GM18873 (cell line): ENCODE measurements around the gene ATM.
"Not testable (repeated sequence)": the region's sequence is repeated elsewhere in the genome, so short reads cannot be mapped to it uniquely, and the experiment has no call there.

ENCODE experiments used
- ATAC-seq: cut with Tn5 transposase; IDR thresholded peaks from one replicate; pipeline ENCODE4 v1.9.1; 2021; ENCODE audit warnings: mild to moderate bottlenecking, moderate library complexity, moderate number of reproducible peaks; ENCODE audit not compliant: unreplicated experiment, low FRiP score

ATM gene

GRCh38 chr11:108345767-108346166 is 122.9 kb downstream of the ATM start:
- ATAC-seq, result no peak

- ATAC-seq, result no peak
Observed at GRCh38 chr11:108346451-108346850, 123.6 kb downstream of the ATM start.

- ATAC-seq, result no peak
Observed at GRCh38 chr11:108351468-108351867, 128.6 kb downstream of the ATM start.

- no peak for ATAC-seq
Observed at GRCh38 chr11:108364159-108364558, 141.3 kb downstream of the ATM start.

- ATAC-seq, result no peak
Observed at GRCh38 chr11:108368134-108368533, 145.3 kb downstream of the ATM start.

- no peak for ATAC-seq
Observed at GRCh38 chr11:108369064-108369463, 146.2 kb downstream of the ATM start.

GRCh38 chr11:108370315-108370714 is 147.4 kb downstream of the ATM start:
- ATAC-seq, result no peak

GRCh38 chr11:108370990-108371389 is 148.1 kb downstream of the ATM start:
- no peak for ATAC-seq

- not testable (repeated sequence) for ATAC-seq
Observed at GRCh38 chr11:108373505-108373904, 150.6 kb downstream of the ATM start.

- no peak for ATAC-seq
Observed at GRCh38 chr11:108388576-108388975, 165.7 kb downstream of the ATM start.

GRCh38 chr11:108392353-108392752 is 169.5 kb downstream of the ATM start:
- no peak for ATAC-seq

GRCh38 chr11:108393046-108393445 is 170.2 kb downstream of the ATM start:
- ATAC-seq, result no peak

- ATAC-seq, result no peak
Observed at GRCh38 chr11:108394744-108395284, 171.9 kb downstream of the ATM start.

GRCh38 chr11:108396672-108397071 is 173.8 kb downstream of the ATM start:
- ATAC-seq, result not testable (repeated sequence)

- no peak for ATAC-seq
Observed at GRCh38 chr11:108398439-108398838, 175.6 kb downstream of the ATM start.

- ATAC-seq, result no peak
Observed at GRCh38 chr11:108402241-108402640, 179.4 kb downstream of the ATM start.

- no peak for ATAC-seq
Observed at GRCh38 chr11:108403052-108403451, 180.2 kb downstream of the ATM start.

GRCh38 chr11:108405706-108406105 is 182.8 kb downstream of the ATM start:
- ATAC-seq, result no peak

- ATAC-seq, result no peak
Observed at GRCh38 chr11:108414958-108415357, 192.1 kb downstream of the ATM start.

GRCh38 chr11:108417551-108417950 is 194.7 kb downstream of the ATM start:
- not testable (repeated sequence) for ATAC-seq
